Liver (tissue), 3 donors: ENCODE data around the gene SLC1A2.

Experiments
- CTCF ChIP-seq: fragments of 150-350 bp; IDR thresholded peaks from 2 replicates; pipeline ENCODE4 v1.5.1; 2017; ENCODE audit warnings: improper control_type of control experiment, low read depth, low read length; ENCODE audit not compliant: missing input control
- EGR1 ChIP-seq, 2 donors: IDR thresholded peaks; 2 replicates each; pipeline ENCODE4 v1.6.1; 2016 to 2018; ENCODE audit warnings: antibody characterized with exemption in 2 of 2, low read depth in 2 of 2
- RAD21 ChIP-seq, 2 donors: IDR thresholded peaks; 2 replicates each; pipeline ENCODE4 v1.6.1; 2016; ENCODE audit warnings: antibody characterized with exemption in 2 of 2, mild to moderate bottlenecking in 2 of 2
- TAF1 ChIP-seq: conservative IDR thresholded peaks from 2 replicates; pipeline ENCODE4 v1.6.1; 2016; ENCODE audit warnings: antibody characterized with exemption, mild to moderate bottlenecking
- YY1 ChIP-seq: IDR thresholded peaks from 2 replicates; pipeline ENCODE4 v1.6.1; 2016; ENCODE audit warnings: antibody characterized with exemption, mild to moderate bottlenecking
- TF ChIP-seq, protein P1 (sequence below): IDR thresholded peaks from 2 replicates; pipeline ENCODE4 v1.6.1; 2016; ENCODE audit warnings: antibody characterized with exemption, mild to moderate bottlenecking
- TF ChIP-seq, protein P2 (sequence below): IDR thresholded peaks from 2 replicates; pipeline ENCODE4 v1.6.1; 2016; ENCODE audit warnings: antibody characterized with exemption
- donor health status: healthy.
- donor health status: healthy.

GRCh38 chr11:35272391-35272902 lies 146.9 kb downstream of the SLC1A2 start:
- TF ChIP-seq CTCF (no peak), YY1 (no peak), EGR1 (IDR thresholded peaks at IDR 0.05; ENCODE audit: low read depth in 2 of 2) (no peak), TAF1 (no peak), RAD21 (IDR thresholded peaks at IDR 0.05) (no peak)
- TF ChIP-seq, protein P1, sequence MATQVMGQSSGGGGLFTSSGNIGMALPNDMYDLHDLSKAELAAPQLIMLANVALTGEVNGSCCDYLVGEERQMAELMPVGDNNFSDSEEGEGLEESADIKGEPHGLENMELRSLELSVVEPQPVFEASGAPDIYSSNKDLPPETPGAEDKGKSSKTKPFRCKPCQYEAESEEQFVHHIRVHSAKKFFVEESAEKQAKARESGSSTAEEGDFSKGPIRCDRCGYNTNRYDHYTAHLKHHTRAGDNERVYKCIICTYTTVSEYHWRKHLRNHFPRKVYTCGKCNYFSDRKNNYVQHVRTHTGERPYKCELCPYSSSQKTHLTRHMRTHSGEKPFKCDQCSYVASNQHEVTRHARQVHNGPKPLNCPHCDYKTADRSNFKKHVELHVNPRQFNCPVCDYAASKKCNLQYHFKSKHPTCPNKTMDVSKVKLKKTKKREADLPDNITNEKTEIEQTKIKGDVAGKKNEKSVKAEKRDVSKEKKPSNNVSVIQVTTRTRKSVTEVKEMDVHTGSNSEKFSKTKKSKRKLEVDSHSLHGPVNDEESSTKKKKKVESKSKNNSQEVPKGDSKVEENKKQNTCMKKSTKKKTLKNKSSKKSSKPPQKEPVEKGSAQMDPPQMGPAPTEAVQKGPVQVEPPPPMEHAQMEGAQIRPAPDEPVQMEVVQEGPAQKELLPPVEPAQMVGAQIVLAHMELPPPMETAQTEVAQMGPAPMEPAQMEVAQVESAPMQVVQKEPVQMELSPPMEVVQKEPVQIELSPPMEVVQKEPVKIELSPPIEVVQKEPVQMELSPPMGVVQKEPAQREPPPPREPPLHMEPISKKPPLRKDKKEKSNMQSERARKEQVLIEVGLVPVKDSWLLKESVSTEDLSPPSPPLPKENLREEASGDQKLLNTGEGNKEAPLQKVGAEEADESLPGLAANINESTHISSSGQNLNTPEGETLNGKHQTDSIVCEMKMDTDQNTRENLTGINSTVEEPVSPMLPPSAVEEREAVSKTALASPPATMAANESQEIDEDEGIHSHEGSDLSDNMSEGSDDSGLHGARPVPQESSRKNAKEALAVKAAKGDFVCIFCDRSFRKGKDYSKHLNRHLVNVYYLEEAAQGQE = no peak
- TF ChIP-seq, protein P2, sequence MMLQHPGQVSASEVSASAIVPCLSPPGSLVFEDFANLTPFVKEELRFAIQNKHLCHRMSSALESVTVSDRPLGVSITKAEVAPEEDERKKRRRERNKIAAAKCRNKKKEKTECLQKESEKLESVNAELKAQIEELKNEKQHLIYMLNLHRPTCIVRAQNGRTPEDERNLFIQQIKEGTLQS = no peak
